ELR (cell line): ENCODE data around the gene CSNK2A1.
A peak's percentile ranks its signal among the peaks of the same experiment; 100 is the strongest.
"Not testable (repeated sequence)": the region's sequence is repeated elsewhere in the genome, so short reads cannot be mapped to it uniquely, and the experiment has no call there.

Source experiments
- DNase-seq: peaks from one replicate; pipeline ENCODE4 v3.0.0-alpha.2; 2015; ENCODE audit warnings: low read depth

The CSNK2A1 gene

GRCh38 chr20:533526-533925, 10.1 kb downstream of the CSNK2A1 start:
- no peak for DNase-seq

- DNase-seq = no peak
Measured at GRCh38 chr20:532530-532929, 11.1 kb downstream of the CSNK2A1 start.

- no peak for DNase-seq
Measured at GRCh38 chr20:531608-532007, 12.0 kb downstream of the CSNK2A1 start.

- no peak for DNase-seq
Measured at GRCh38 chr20:530321-530720, 13.3 kb downstream of the CSNK2A1 start.

- DNase-seq = peak; percentile 87
Measured at GRCh38 chr20:528923-529604, 14.5 kb downstream of the CSNK2A1 start.

GRCh38 chr20:527571-527886, 16.1 kb downstream of the CSNK2A1 start:
- no peak for DNase-seq

GRCh38 chr20:521860-522259, 21.7 kb downstream of the CSNK2A1 start:
- DNase-seq = no peak

GRCh38 chr20:519999-520398, 23.6 kb downstream of the CSNK2A1 start:
- no peak for DNase-seq

GRCh38 chr20:517221-517620, 26.4 kb downstream of the CSNK2A1 start:
- DNase-seq = no peak

- DNase-seq = no peak
Measured at GRCh38 chr20:516799-517198, 26.8 kb downstream of the CSNK2A1 start.

- DNase-seq = no peak
Measured at GRCh38 chr20:515696-516095, 27.9 kb downstream of the CSNK2A1 start.

- peak; percentile 10 for DNase-seq
Measured at GRCh38 chr20:513429-513828, 30.2 kb downstream of the CSNK2A1 start.

GRCh38 chr20:510328-511057, 33.1 kb downstream of the CSNK2A1 start:
- not testable (repeated sequence) for DNase-seq

GRCh38 chr20:508364-508787, 35.2 kb downstream of the CSNK2A1 start:
- peak; percentile 17 for DNase-seq

GRCh38 chr20:507761-508332, 35.7 kb downstream of the CSNK2A1 start:
- DNase-seq = peak; percentile 13

- DNase-seq = no peak
Measured at GRCh38 chr20:507006-507758, 36.4 kb downstream of the CSNK2A1 start.

GRCh38 chr20:504632-505075, 38.9 kb downstream of the CSNK2A1 start:
- DNase-seq = no peak

- DNase-seq = no peak
Measured at GRCh38 chr20:503048-503737, 40.4 kb downstream of the CSNK2A1 start.

- no peak for DNase-seq
Measured at GRCh38 chr20:497979-498378, 45.6 kb downstream of the CSNK2A1 start.

GRCh38 chr20:496126-496696, 47.4 kb downstream of the CSNK2A1 start:
- no peak for DNase-seq

GRCh38 chr20:492159-492558, 51.4 kb downstream of the CSNK2A1 start:
- DNase-seq = no peak

- DNase-seq = no peak
Measured at GRCh38 chr20:487655-488054, 55.9 kb downstream of the CSNK2A1 start.
